SK-N-SH (cell line): ENCODE results near the gene E2F1. TPM values are rescaled to one million over a fixed set of nuclear protein-coding genes. Genes with fewer than 3 reads are reported as not detected.

Source experiments
- CTCF ChIA-PET: fragments of 300-600, 350-600 bp; formaldehyde crosslinking; extraction: SDS; loops from one replicate; lab custom pipeline; 2021; lab: Yijun Ruan, JAX
- POLR2A ChIA-PET: fragments of 350-600 bp; sonication (Branson Sonifier 250); formaldehyde crosslinking; extraction: SDS; loops from one replicate; lab custom pipeline; 2020; ENCODE audit warnings: antibody characterized with exemption, inconsistent platforms; lab: Yijun Ruan, JAX
- DNase-seq: peaks from one replicate; pipeline ENCODE4 v3.0.0; 2012
- H2AFZ ChIP-seq: fragments of 200-600 bp; sonication (generic); 2 replicates; pipeline ENCODE4 v1.8.1; 2016; ENCODE audit warnings: antibody characterized with exemption, mild to moderate bottlenecking, low read depth
- H3F3A ChIP-seq: fragments of 200-600 bp; sonication (generic); replicated peaks from 2 replicates; pipeline ENCODE3; 2016; ENCODE audit warnings: antibody characterized with exemption, mild to moderate bottlenecking; ENCODE audit not compliant: insufficient read depth
- H3K27ac ChIP-seq, 2 experiments: fragments of 200-500 bp in 1 of 2; fragments of 200-600 bp in 1 of 2; sonication (Bioruptor generic) in 1 of 2; sonication (generic), shearing (Covaris generic) in 1 of 2; 2 replicates each; pipeline versions ENCODE4 v1.5.1 to v1.6.1; 2014 to 2016; ENCODE audit warnings: low read depth in 2 of 2, inconsistent platforms in 1 of 2, low read length in 1 of 2, mild to moderate bottlenecking in 1 of 2, mixed read lengths in 1 of 2
- H3K27me3 ChIP-seq: fragments of 200-600 bp; sonication (generic), shearing (Covaris generic); 2 replicates; pipeline ENCODE4 v1.6.1; 2016; ENCODE audit warnings: mixed run types; ENCODE audit not compliant: insufficient read depth
- H3K36me3 ChIP-seq, 2 experiments: fragments of 200-500 bp in 1 of 2; fragments of 200-600 bp in 1 of 2; sonication (Bioruptor generic) in 1 of 2; sonication (generic) in 1 of 2; replicated peaks in 1 of 2; 2 replicates each; pipeline versions ENCODE3 to v1.5.1; 2014 to 2016; ENCODE audit warnings: low read length in 1 of 2, mild to moderate bottlenecking in 1 of 2; ENCODE audit not compliant: insufficient read depth in 2 of 2, control insufficient read depth in 1 of 2
- H3K4me1 ChIP-seq, 2 experiments: fragments of 200-500 bp in 1 of 2; fragments of 200-600 bp in 1 of 2; sonication (Bioruptor generic) in 1 of 2; sonication (generic), shearing (Covaris generic) in 1 of 2; 2 replicates each; pipeline versions ENCODE4 v1.5.1 to v1.6.1; 2014 to 2016; ENCODE audit warnings: low read depth in 1 of 2, low read length in 1 of 2, mixed run types in 1 of 2; ENCODE audit not compliant: insufficient read depth in 2 of 2, control insufficient read depth in 1 of 2
- H3K4me2 ChIP-seq: fragments of 200-600 bp; sonication (generic), shearing (Covaris generic); 2 replicates; pipeline ENCODE4 v1.6.1; 2017; ENCODE audit warnings: mixed run types
- H3K4me3 ChIP-seq, 2 experiments: fragments of 200-500 bp in 1 of 2; fragments of 200-600 bp in 1 of 2; sonication (Bioruptor generic) in 1 of 2; sonication (generic), shearing (Covaris generic) in 1 of 2; 2 replicates each; pipeline versions ENCODE4 v1.5.1 to v1.8.1; 2014 to 2016; ENCODE audit warnings: low read depth in 2 of 2, inconsistent platforms in 1 of 2, low read length in 1 of 2, mild to moderate bottlenecking in 1 of 2, mixed read lengths in 1 of 2, moderate library complexity in 1 of 2
- H3K79me2 ChIP-seq: fragments of 200-600 bp; sonication (generic); 2 replicates; pipeline ENCODE4 v1.8.1; 2017; ENCODE audit warnings: mild to moderate bottlenecking; ENCODE audit not compliant: insufficient read depth
- H3K9ac ChIP-seq: fragments of 200-600 bp; sonication (generic); 2 replicates; pipeline ENCODE4 v1.6.1; 2017; ENCODE audit warnings: mixed run types
- H3K9me2 ChIP-seq: fragments of 200-600 bp; sonication (generic); 2 replicates; pipeline ENCODE4 v1.6.1; 2017; ENCODE audit warnings: mixed run types
- H3K9me3 ChIP-seq: fragments of 200-600 bp; sonication (generic); 2 replicates; pipeline ENCODE4 v1.6.1; 2017; ENCODE audit warnings: mixed run types, mild to moderate bottlenecking, moderate library complexity
- H4K20me1 ChIP-seq: fragments of 200-600 bp; sonication (generic); 2 replicates; pipeline ENCODE4 v1.6.1; 2017; ENCODE audit warnings: mild to moderate bottlenecking, mixed run types; ENCODE audit not compliant: insufficient read depth
- CHD2 ChIP-seq: fragments of 150-350 bp; IDR thresholded peaks from 2 replicates; pipeline ENCODE4 v1.6.1; 2018; ENCODE audit warnings: low read length; ENCODE audit not compliant: partially characterized antibody
- ELF1 ChIP-seq: IDR thresholded peaks from 2 replicates; pipeline ENCODE4 v1.4.0; 2012
- EZH2phosphoT487 ChIP-seq: fragments of 200-600 bp; sonication (generic); IDR thresholded peaks from 2 replicates; pipeline ENCODE4 v1.6.1; 2017; ENCODE audit warnings: low read depth, mixed run types, mild to moderate bottlenecking, antibody characterized with exemption, moderate library complexity, borderline replicate concordance
- FOSL2 ChIP-seq: IDR thresholded peaks from 2 replicates; pipeline ENCODE4 v1.4.0; 2012; ENCODE audit warnings: low read depth, mild to moderate bottlenecking, moderate library complexity, borderline replicate concordance
- FOXJ3 ChIP-seq: sonication (generic); formaldehyde crosslinking; IDR thresholded peaks from 2 replicates; pipeline ENCODE4 v1.5.1; 2020; ENCODE audit warnings: mild to moderate bottlenecking, missing genetic modification reagents
- MEF2A ChIP-seq: IDR thresholded peaks from 2 replicates; pipeline ENCODE4 v1.4.0; 2012; ENCODE audit warnings: low read depth, borderline replicate concordance
- NFIC ChIP-seq: IDR thresholded peaks from 2 replicates; pipeline ENCODE4 v1.4.0; 2012; ENCODE audit warnings: borderline replicate concordance
- POLR2AphosphoS5 ChIP-seq: IDR thresholded peaks from 2 replicates; pipeline ENCODE4 v1.6.1; 2012; ENCODE audit warnings: low read depth, low read length
- RCOR1 ChIP-seq: fragments of 150-350 bp; IDR thresholded peaks from 2 replicates; pipeline ENCODE4 v1.6.1; 2017; ENCODE audit warnings: antibody characterized with exemption, low read length
- SIN3A ChIP-seq: IDR thresholded peaks from 2 replicates; pipeline ENCODE4 v1.6.1; 2012; ENCODE audit warnings: low read depth, mild to moderate bottlenecking, low read length, moderate library complexity, borderline replicate concordance
- TAF1 ChIP-seq: IDR thresholded peaks from 2 replicates; pipeline ENCODE4 v1.6.1; 2012; ENCODE audit warnings: low read depth, mild to moderate bottlenecking, low read length, moderate library complexity, borderline replicate concordance
- TCF12 ChIP-seq: IDR thresholded peaks from 2 replicates; pipeline ENCODE4 v1.4.0; 2012
- YY1 ChIP-seq: IDR thresholded peaks from 2 replicates; pipeline ENCODE4 v1.4.0; 2012; ENCODE audit warnings: low read depth, mild to moderate bottlenecking
- WGBS: methylation state at CpG from one replicate; pipeline ENCODE4 v1.1.6; 2017; ENCODE audit warnings: low lambda C conversion rate; 5-methylcytosine and 5-hydroxymethylcytosine counted together
- polyA plus RNA-seq, 3 experiments: library from polyadenylated mRNA; depleted of rRNA; stranded (reverse); fragments of >200 nt; gene quantifications; 2 replicates each; pipeline ENCODE4 v1.2.3, GENCODE V29; 2012
- TF ChIP-seq, protein P1 (sequence below): IDR thresholded peaks from 2 replicates; pipeline ENCODE4 v1.6.1; 2012; ENCODE audit warnings: mild to moderate bottlenecking, low read depth, low read length, moderate library complexity
- TF ChIP-seq, protein P2 (sequence below): fragments of 150-350 bp; IDR thresholded peaks from 2 replicates; pipeline ENCODE4 v1.6.1; 2017; ENCODE audit warnings: antibody characterized with exemption, low read length, low read depth, borderline replicate concordance
- TF ChIP-seq, protein P3 (sequence below): IDR thresholded peaks from 2 replicates; pipeline ENCODE4 v1.4.0; 2012; ENCODE audit warnings: low read depth, borderline replicate concordance
- TF ChIP-seq, protein P4 (sequence below): IDR thresholded peaks from 2 replicates; pipeline ENCODE4 v1.4.0; 2012; ENCODE audit warnings: low read depth, borderline replicate concordance

Gene E2F1
- polyA plus RNA-seq, 1 of the 3 experiments (the other 2 are of a cell fraction) = 15.0 TPM

DNA sequence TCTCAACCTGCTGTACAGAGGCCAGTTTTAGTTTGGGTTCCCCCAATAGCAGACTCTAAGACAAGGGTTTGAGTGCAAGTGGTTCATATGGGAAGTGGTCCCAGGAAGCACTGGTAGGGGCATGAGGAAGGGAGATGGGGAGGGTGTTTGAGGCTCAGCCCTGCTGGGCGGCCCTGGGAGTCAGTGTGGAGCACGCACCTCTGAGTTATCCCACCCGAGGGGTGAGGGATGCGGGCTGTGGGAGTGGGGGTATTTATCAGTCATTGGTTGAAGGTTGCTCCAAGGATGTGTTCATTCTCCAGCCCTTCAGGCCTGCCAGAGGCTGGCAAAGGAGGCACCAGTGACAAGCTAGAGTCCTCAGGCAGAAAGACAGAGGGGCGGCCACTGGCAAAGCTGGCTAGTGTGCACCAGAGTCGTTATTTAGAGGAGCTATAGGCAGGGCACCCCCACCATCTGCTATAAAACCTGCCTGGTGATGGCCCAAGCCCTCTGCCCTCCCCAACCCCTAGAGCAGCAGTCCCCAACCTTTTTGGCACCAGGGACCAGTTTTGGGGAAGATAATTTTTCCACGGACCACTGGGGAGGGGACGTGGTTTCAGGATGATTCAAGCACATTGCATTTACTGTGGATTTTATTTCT, 17.4 kb upstream of the E2F1 start:
- Histone ChIP-seq H3K4me1 (peaks cover 0 to 15% of the 10 kb centered on the region in 2 experiments; a peak in 1 of 4 replicates), H3K27me3 (no peaks in the 10 kb centered on the region), H3K9me3 (no peaks in the 10 kb centered on the region), H3K36me3 (peaks cover 0 to 5% of the 10 kb centered on the region in 2 experiments), H3K4me2 (no peak overlapping the region), H3K27ac (peak overlapping the region in 1 of 2 experiments; percentile 78; a peak in 2 of 4 replicates), H2AFZ (no peak overlapping the region), H4K20me1 (no peaks in the 10 kb centered on the region), H3K9me2 (no peaks in the 10 kb centered on the region), H3K4me3 (no peak overlapping the region), H3F3A (no peaks in the 10 kb centered on the region), H3K79me2 (no peaks in the 10 kb centered on the region), H3K9ac (no peak overlapping the region)
- POLR2A ChIA-PET = interaction anchor here (1.3 kb wide), 1 partner anchor 17 kb away, joined by 3 read pairs; the partner anchor contains the start of gene PXMP4
- CTCF ChIA-PET = interaction anchor here (0.6 to 2.7 kb wide), 6 partner anchors 11 to 365 kb away, joined by 3 to 9 read pairs (median 3); no protein-coding TSS in a partner anchor
- 98% methylated on average over 6 of the region's 8 CpGs for WGBS
- TF ChIP-seq SIN3A = no peak
- no peak for TF ChIP-seq NFIC
- TF ChIP-seq FOSL2 = no peak
- TF ChIP-seq TAF1 = no peak
- TF ChIP-seq, protein P1, sequence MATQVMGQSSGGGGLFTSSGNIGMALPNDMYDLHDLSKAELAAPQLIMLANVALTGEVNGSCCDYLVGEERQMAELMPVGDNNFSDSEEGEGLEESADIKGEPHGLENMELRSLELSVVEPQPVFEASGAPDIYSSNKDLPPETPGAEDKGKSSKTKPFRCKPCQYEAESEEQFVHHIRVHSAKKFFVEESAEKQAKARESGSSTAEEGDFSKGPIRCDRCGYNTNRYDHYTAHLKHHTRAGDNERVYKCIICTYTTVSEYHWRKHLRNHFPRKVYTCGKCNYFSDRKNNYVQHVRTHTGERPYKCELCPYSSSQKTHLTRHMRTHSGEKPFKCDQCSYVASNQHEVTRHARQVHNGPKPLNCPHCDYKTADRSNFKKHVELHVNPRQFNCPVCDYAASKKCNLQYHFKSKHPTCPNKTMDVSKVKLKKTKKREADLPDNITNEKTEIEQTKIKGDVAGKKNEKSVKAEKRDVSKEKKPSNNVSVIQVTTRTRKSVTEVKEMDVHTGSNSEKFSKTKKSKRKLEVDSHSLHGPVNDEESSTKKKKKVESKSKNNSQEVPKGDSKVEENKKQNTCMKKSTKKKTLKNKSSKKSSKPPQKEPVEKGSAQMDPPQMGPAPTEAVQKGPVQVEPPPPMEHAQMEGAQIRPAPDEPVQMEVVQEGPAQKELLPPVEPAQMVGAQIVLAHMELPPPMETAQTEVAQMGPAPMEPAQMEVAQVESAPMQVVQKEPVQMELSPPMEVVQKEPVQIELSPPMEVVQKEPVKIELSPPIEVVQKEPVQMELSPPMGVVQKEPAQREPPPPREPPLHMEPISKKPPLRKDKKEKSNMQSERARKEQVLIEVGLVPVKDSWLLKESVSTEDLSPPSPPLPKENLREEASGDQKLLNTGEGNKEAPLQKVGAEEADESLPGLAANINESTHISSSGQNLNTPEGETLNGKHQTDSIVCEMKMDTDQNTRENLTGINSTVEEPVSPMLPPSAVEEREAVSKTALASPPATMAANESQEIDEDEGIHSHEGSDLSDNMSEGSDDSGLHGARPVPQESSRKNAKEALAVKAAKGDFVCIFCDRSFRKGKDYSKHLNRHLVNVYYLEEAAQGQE = no peak
- no peak for TF ChIP-seq RCOR1
- no peak for TF ChIP-seq ELF1
- TF ChIP-seq POLR2AphosphoS5 = no peak
- TF ChIP-seq, protein P2, sequence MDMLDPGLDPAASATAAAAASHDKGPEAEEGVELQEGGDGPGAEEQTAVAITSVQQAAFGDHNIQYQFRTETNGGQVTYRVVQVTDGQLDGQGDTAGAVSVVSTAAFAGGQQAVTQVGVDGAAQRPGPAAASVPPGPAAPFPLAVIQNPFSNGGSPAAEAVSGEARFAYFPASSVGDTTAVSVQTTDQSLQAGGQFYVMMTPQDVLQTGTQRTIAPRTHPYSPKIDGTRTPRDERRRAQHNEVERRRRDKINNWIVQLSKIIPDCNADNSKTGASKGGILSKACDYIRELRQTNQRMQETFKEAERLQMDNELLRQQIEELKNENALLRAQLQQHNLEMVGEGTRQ = no peak
- TF ChIP-seq CHD2 = no peak
- TF ChIP-seq, protein P3, sequence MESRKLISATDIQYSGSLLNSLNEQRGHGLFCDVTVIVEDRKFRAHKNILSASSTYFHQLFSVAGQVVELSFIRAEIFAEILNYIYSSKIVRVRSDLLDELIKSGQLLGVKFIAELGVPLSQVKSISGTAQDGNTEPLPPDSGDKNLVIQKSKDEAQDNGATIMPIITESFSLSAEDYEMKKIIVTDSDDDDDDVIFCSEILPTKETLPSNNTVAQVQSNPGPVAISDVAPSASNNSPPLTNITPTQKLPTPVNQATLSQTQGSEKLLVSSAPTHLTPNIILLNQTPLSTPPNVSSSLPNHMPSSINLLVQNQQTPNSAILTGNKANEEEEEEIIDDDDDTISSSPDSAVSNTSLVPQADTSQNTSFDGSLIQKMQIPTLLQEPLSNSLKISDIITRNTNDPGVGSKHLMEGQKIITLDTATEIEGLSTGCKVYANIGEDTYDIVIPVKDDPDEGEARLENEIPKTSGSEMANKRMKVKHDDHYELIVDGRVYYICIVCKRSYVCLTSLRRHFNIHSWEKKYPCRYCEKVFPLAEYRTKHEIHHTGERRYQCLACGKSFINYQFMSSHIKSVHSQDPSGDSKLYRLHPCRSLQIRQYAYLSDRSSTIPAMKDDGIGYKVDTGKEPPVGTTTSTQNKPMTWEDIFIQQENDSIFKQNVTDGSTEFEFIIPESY = no peak
- no peak for TF ChIP-seq MEF2A
- TF ChIP-seq EZH2phosphoT487 = no peak
- TF ChIP-seq FOXJ3 (CRISPR knock-in tag) = no peak
- no peak for TF ChIP-seq YY1
- no peak for TF ChIP-seq TCF12
- TF ChIP-seq, protein P4, sequence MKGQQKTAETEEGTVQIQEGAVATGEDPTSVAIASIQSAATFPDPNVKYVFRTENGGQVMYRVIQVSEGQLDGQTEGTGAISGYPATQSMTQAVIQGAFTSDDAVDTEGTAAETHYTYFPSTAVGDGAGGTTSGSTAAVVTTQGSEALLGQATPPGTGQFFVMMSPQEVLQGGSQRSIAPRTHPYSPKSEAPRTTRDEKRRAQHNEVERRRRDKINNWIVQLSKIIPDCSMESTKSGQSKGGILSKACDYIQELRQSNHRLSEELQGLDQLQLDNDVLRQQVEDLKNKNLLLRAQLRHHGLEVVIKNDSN = no peak
- no peak for DNase-seq
